WTC11 (cell line): ENCODE data around the gene SHMT1. TPM values are rescaled to one million over a fixed set of nuclear protein-coding genes. Genes with fewer than 3 reads are reported as not detected.

Experiments used
- ATAC-seq: fragments of 200-7000 bp; cut with Tn5 transposase; 2 replicates; pipeline ENCODE4 v1.10.0; 2021; ENCODE audit warnings: mild to moderate bottlenecking, moderate library complexity
- CTCF ChIA-PET: fragments of 300-600 bp; sonication (Branson Sonifier 250); formaldehyde crosslinking; loops from one replicate; lab custom pipeline; 2021; ENCODE audit warnings: antibody characterized with exemption; lab: Charles Lee
- POLR2A ChIA-PET: fragments of 350-600 bp; sonication (Branson Sonifier 250); formaldehyde crosslinking; loops from one replicate; lab custom pipeline; 2021; ENCODE audit warnings: antibody characterized with exemption; lab: Charles Lee
- DNase-seq: peaks from one replicate; pipeline ENCODE4 v3.0.0; 2021; ENCODE audit warnings: low spot score
- H3K27ac Mint-ChIP-seq: 2 replicates; pipeline ENCODE4 v1.8.0; 2021; ENCODE audit warnings: mixed read lengths
- H3K27me3 Mint-ChIP-seq: 2 replicates; pipeline ENCODE4 v1.8.0; 2021; ENCODE audit warnings: low read depth, mild to moderate bottlenecking, moderate library complexity, mixed read lengths
- H3K36me3 Mint-ChIP-seq: 2 replicates; pipeline ENCODE4 v1.8.0; 2021; ENCODE audit warnings: mixed read lengths
- H3K4me1 Mint-ChIP-seq: 2 replicates; pipeline ENCODE4 v1.8.0; 2022; ENCODE audit warnings: mixed read lengths
- H3K4me3 Mint-ChIP-seq: 2 replicates; pipeline ENCODE4 v1.8.0; 2021; ENCODE audit warnings: mild to moderate bottlenecking, moderate library complexity, mixed read lengths
- H3K9me3 Mint-ChIP-seq: 2 replicates; pipeline ENCODE4 v1.8.0; 2021; ENCODE audit warnings: mixed read lengths
- AR ChIP-seq: fragments of 250-450 bp; sonication (Bioruptor Pico); IDR thresholded peaks from 2 replicates; pipeline ENCODE4 v1.9.0; 2021; ENCODE audit warnings: mild to moderate bottlenecking
- ATF2 ChIP-seq: sonication (generic); formaldehyde crosslinking; IDR thresholded peaks from 2 replicates; pipeline ENCODE4 v1.8.1; 2022; ENCODE audit warnings: low read depth, missing genetic modification reagents, borderline replicate concordance
- CDX4 ChIP-seq: fragments of 250-450 bp; sonication (Bioruptor Pico); IDR thresholded peaks from 2 replicates; pipeline ENCODE4 v1.9.0; 2021; ENCODE audit warnings: moderate library complexity, mild to moderate bottlenecking, inconsistent platforms, borderline replicate concordance
- CREB1 ChIP-seq: sonication (generic); formaldehyde crosslinking; IDR thresholded peaks from 2 replicates; pipeline ENCODE4 v1.8.0; 2023; ENCODE audit warnings: mild to moderate bottlenecking, missing genetic modification reagents
- E2F1 ChIP-seq: sonication (generic); formaldehyde crosslinking; IDR thresholded peaks from 2 replicates; pipeline ENCODE4 v1.8.0; 2022; ENCODE audit warnings: mild to moderate bottlenecking, missing genetic modification reagents
- ELF4 ChIP-seq: sonication (generic); formaldehyde crosslinking; IDR thresholded peaks from 2 replicates; pipeline ENCODE4 v1.8.1; 2022; ENCODE audit warnings: low read depth, mild to moderate bottlenecking, moderate library complexity, missing genetic modification reagents
- EMX1 ChIP-seq: fragments of 250-450 bp; sonication (Bioruptor Pico); IDR thresholded peaks from 2 replicates; pipeline ENCODE4 v1.8.0; 2021; ENCODE audit warnings: mild to moderate bottlenecking
- GABPB1 ChIP-seq: sonication (generic); formaldehyde crosslinking; IDR thresholded peaks from 2 replicates; pipeline ENCODE4 v1.8.1; 2023; ENCODE audit warnings: mild to moderate bottlenecking, missing genetic modification reagents
- GTF2I ChIP-seq: fragments of 250-450 bp; sonication (Bioruptor Pico); conservative IDR thresholded peaks from 2 replicates; pipeline ENCODE4 v1.4.0; 2021; ENCODE audit warnings: mild to moderate bottlenecking
- JUN ChIP-seq: sonication (generic); formaldehyde crosslinking; IDR thresholded peaks from 2 replicates; pipeline ENCODE4 v1.8.0; 2023; ENCODE audit warnings: mild to moderate bottlenecking, missing genetic modification reagents
- MLX ChIP-seq: sonication (generic); formaldehyde crosslinking; IDR thresholded peaks from 2 replicates; pipeline ENCODE4 v1.8.1; 2023; ENCODE audit warnings: mild to moderate bottlenecking, missing genetic modification reagents, moderate library complexity
- SMAD4 ChIP-seq: sonication (generic); formaldehyde crosslinking; IDR thresholded peaks from 2 replicates; pipeline ENCODE4 v1.8.0; 2022; ENCODE audit warnings: mild to moderate bottlenecking, missing genetic modification reagents
- TCF7 ChIP-seq: sonication (generic); formaldehyde crosslinking; IDR thresholded peaks from 2 replicates; pipeline ENCODE4 v1.8.0; 2022; ENCODE audit warnings: mild to moderate bottlenecking, low read depth, missing genetic modification reagents, moderate library complexity
- ZNF121 ChIP-seq: sonication (generic); formaldehyde crosslinking; IDR thresholded peaks from 2 replicates; pipeline ENCODE4 v1.8.0; 2023; ENCODE audit warnings: missing genetic modification reagents
- ZNF263 ChIP-seq: sonication (generic); formaldehyde crosslinking; IDR thresholded peaks from 2 replicates; pipeline ENCODE4 v1.8.1; 2022; ENCODE audit warnings: low read depth, mild to moderate bottlenecking, moderate library complexity, missing genetic modification reagents
- ZNF317 ChIP-seq: sonication (generic); formaldehyde crosslinking; IDR thresholded peaks from 2 replicates; pipeline ENCODE4 v1.8.1; 2023; ENCODE audit warnings: low read depth, mild to moderate bottlenecking, moderate library complexity, missing genetic modification reagents, borderline replicate concordance
- ZNF396 ChIP-seq: fragments of 250-450 bp; sonication (Bioruptor Pico); IDR thresholded peaks from 2 replicates; pipeline ENCODE4 v1.8.0; 2021; ENCODE audit warnings: mild to moderate bottlenecking, moderate library complexity, borderline replicate concordance
- ZNF512 ChIP-seq: sonication (generic); formaldehyde crosslinking; IDR thresholded peaks from 2 replicates; pipeline ENCODE4 v1.8.1; 2022; ENCODE audit warnings: missing genetic modification reagents, borderline replicate concordance
- ZNF532 ChIP-seq: fragments of 250-450 bp; sonication (Bioruptor Pico); IDR thresholded peaks from 2 replicates; pipeline ENCODE4 v1.9.0; 2021; ENCODE audit warnings: mild to moderate bottlenecking, borderline replicate concordance
- total RNA-seq: library from RNA; stranded (reverse); gene quantifications from 3 replicates; pipeline ENCODE4 v1.2.3, GENCODE V29; 2021

The SHMT1 gene
- total RNA-seq, 1 experiment from 2014 or later, result 49.2 TPM

- TF ChIP-seq CREB1 (no peak), JUN (no peak), ATF2 (no peak), E2F1 (CRISPR knock-in tag) (no peak), ZNF396 (CRISPR knock-in tag) (no peak), GTF2I (CRISPR knock-in tag) (no peak), ZNF317 (no peak), MLX (no peak), ELF4 (CRISPR knock-in tag) (no peak), ZNF263 (CRISPR knock-in tag) (no peak), ZNF532 (CRISPR knock-in tag) (no peak), AR (no peak), ZNF121 (CRISPR knock-in tag) (no peak), CDX4 (CRISPR knock-in tag) (no peak), GABPB1 (CRISPR knock-in tag) (no peak), TCF7 (CRISPR knock-in tag) (no peak), EMX1 (CRISPR knock-in tag) (no peak), ZNF512 (no peak), SMAD4 (no peak)
- DNase-seq (no peak), ATAC-seq (no peak)
- CTCF ChIA-PET, result no interaction called here
- H3K27me3 Mint-ChIP-seq, result peaks cover 2% of the 10 kb centered on the region; the same call in 1 of the 2 replicates
- POLR2A ChIA-PET, result interaction anchor here (0.8 kb wide), 1 partner anchor 37 kb away, joined by 3 read pairs; no protein-coding TSS in a partner anchor
- H3K4me1 Mint-ChIP-seq, result peaks cover 12% of the 10 kb centered on the region
- H3K9me3 Mint-ChIP-seq, result no peaks in the 10 kb centered on the region
- H3K4me3 Mint-ChIP-seq, result no peak overlapping the region
- H3K27ac Mint-ChIP-seq, result no peak overlapping the region
- H3K36me3 Mint-ChIP-seq, result peaks cover 8% of the 10 kb centered on the region; the same call in 1 of the 2 replicates
These were observed 816 bp upstream of the SHMT1 start for GRCh38 chr17:18364166-18364565.
